ENCODE results near the gene TST.

- TF ChIP-seq JUND (IDR thresholded peaks at IDR 0.05), result no peak
- no peak for TF ChIP-seq CTCF (IDR thresholded peaks at IDR 0.05)
- TF ChIP-seq TEAD4 (IDR thresholded peaks at IDR 0.05; ENCODE audit: borderline replicate concordance, insufficient read depth), result no peak
- TF ChIP-seq EP300 (IDR thresholded peaks at IDR 0.05; ENCODE audit: borderline replicate concordance in 1 of 2, low read depth in 1 of 2, low read length in 1 of 2), result no peak
- TF ChIP-seq RAD21 (IDR thresholded peaks at IDR 0.05; ENCODE audit: low read length), result no peak
- no peak for TF ChIP-seq RFX5 (IDR thresholded peaks at IDR 0.05; ENCODE audit: low read length)
- TF ChIP-seq EZH2phosphoT487 (IDR thresholded peaks at IDR 0.05; ENCODE audit: borderline replicate concordance, low read depth), result no peak
- no peak for TF ChIP-seq YY1 (IDR thresholded peaks at IDR 0.05; ENCODE audit: low read depth)
Measured at GRCh38 chr22:37060801-37061610, 41.8 kb upstream of the TST start.

Data from SK-N-SH (cell line).